Measurements from ENCODE around the gene INO80D. TPM values are rescaled to one million over a fixed set of nuclear protein-coding genes. Genes with fewer than 3 reads are reported as not detected.
A peak's percentile ranks its signal among the peaks of the same experiment; 100 is the strongest.

Gene INO80D
- total RNA-seq, 2 donors from 2014 or later, result 30.2 to 32.2 TPM

DNA sequence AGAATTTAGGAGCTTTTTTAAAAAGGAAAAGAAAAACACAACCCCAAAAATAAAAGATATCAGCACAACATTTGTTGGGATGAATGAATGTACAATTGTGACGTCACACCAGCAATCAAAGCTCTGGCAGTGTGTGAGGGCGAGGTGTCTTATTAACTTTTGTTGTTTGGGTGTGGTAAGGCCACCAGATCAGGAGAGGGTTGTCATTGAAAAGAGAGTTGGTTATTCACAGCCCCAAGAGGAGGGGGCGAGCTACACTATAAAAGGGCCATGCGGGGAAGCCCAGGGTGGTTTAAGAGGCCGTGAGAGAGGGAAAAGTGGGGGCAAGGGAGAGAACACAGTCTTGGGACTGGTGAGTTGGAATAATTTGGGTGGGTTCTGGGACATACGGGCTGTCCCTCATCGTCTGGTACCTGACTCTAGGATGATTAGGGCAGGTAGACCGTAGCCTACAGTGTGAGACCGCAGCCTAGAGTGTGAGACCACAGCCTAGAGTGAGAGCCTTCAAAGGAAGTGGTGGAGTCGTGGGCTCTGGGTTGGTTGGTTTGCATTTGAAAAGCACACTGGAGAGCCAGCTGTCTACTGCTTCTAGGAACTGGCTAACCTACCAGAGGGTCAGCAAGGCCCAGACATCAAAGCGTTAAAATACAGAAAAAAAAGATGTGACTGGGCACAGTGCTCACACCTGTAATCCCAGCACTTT is 128.4 kb downstream of the INO80D start:
- H3K27me3 Mint-ChIP-seq (ENCODE audit: low read depth), result peaks cover 3% of the 10 kb centered on the region
- DNase-seq, result no peak
- ATAC-seq (replicated peaks in 1 of 2), result no peak
- no peaks in the 10 kb centered on the region for H3K4me1 Mint-ChIP-seq (ENCODE audit: low read depth)
- H3K27ac Mint-ChIP-seq, result no peak overlapping the region
- H3K4me3 Mint-ChIP-seq, result no peak overlapping the region
- H3K36me3 Mint-ChIP-seq (ENCODE audit: insufficient read depth in 2 of 2), result no peaks in the 10 kb centered on the region
- peaks cover 3 to 4% of the 10 kb centered on the region in 2 donors for H3K9me3 Mint-ChIP-seq

DNA sequence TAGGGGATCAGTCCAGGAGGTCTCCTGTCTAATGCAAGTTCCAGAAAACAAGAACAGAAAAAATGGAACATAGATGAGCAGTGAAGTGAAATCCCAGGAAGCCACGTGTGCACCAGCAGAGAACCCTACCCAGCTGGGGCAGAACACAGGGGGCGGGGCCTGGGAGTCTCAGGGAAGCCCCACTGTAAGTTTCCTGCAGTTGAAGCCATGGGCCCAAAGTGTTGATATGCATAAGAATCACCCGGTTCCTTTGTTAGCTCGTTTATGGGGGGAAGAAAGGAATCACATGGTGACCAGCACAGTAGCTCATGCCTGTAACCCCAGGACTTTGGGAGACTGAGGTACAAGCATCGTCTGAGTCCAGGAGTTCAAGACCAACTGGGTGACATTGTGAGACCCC is 131.3 kb downstream of the INO80D start:
- DNase-seq (no peak), ATAC-seq (replicated peaks in 1 of 2) (no peak)
- H3K27me3 Mint-ChIP-seq (ENCODE audit: low read depth), result peaks cover 20% of the 10 kb centered on the region
- no peak overlapping the region for H3K27ac Mint-ChIP-seq
- H3K9me3 Mint-ChIP-seq, result peaks cover 3 to 4% of the 10 kb centered on the region in 2 donors
- no peak overlapping the region for H3K4me3 Mint-ChIP-seq
- peaks cover 0 to 2% of the 10 kb centered on the region in 2 donors for H3K36me3 Mint-ChIP-seq (ENCODE audit: insufficient read depth in 2 of 2)
- no peaks in the 10 kb centered on the region for H3K4me1 Mint-ChIP-seq (ENCODE audit: low read depth)

DNA sequence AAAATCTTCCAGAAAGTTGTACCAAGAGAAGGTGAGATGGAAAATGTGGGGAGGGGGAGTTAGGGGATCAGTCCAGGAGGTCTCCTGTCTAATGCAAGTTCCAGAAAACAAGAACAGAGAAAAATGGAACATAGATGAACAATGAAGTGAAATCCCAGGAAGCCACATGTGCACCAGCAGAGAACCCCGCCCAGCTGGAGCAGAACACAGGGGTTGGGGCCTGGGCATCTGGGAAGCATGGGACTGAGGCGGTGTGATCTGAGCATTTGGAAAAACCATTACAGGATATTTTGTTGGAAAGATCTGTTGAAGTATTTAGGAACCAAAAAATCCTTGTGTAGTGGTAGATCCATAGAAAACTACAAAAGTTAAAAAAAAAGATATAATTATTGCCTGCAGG is 133.7 kb downstream of the INO80D start:
- peaks cover 3 to 4% of the 10 kb centered on the region in 2 donors for H3K9me3 Mint-ChIP-seq
- no peak for ATAC-seq (replicated peaks in 1 of 2)
- peaks cover 0 to 2% of the 10 kb centered on the region in 2 donors for H3K36me3 Mint-ChIP-seq (ENCODE audit: insufficient read depth in 2 of 2)
- no peaks in the 10 kb centered on the region for H3K4me1 Mint-ChIP-seq (ENCODE audit: low read depth)
- no peak overlapping the region for H3K27ac Mint-ChIP-seq
- H3K27me3 Mint-ChIP-seq (ENCODE audit: low read depth), result peaks cover 20% of the 10 kb centered on the region
- no peak for DNase-seq
- no peak overlapping the region for H3K4me3 Mint-ChIP-seq

GRCh38 chr2:205948883-205949282 is 137.1 kb downstream of the INO80D start:
- DNase-seq (no peak), ATAC-seq (replicated peaks in 1 of 2) (no peak)
- peaks cover 0 to 2% of the 10 kb centered on the region in 2 donors for H3K36me3 Mint-ChIP-seq (ENCODE audit: insufficient read depth in 2 of 2)
- no peak overlapping the region for H3K27ac Mint-ChIP-seq
- peaks cover 20% of the 10 kb centered on the region for H3K27me3 Mint-ChIP-seq (ENCODE audit: low read depth)
- H3K4me1 Mint-ChIP-seq (ENCODE audit: low read depth), result no peaks in the 10 kb centered on the region
- peaks cover 3 to 4% of the 10 kb centered on the region in 2 donors for H3K9me3 Mint-ChIP-seq
- no peak overlapping the region for H3K4me3 Mint-ChIP-seq

- peaks cover 3 to 4% of the 10 kb centered on the region in 2 donors for H3K9me3 Mint-ChIP-seq
- no peak overlapping the region for H3K27ac Mint-ChIP-seq
- H3K36me3 Mint-ChIP-seq (ENCODE audit: insufficient read depth in 2 of 2), result peaks cover 0 to 2% of the 10 kb centered on the region in 2 donors
- ATAC-seq (replicated peaks in 1 of 2) (no peak), DNase-seq (no peak)
- H3K4me3 Mint-ChIP-seq, result no peak overlapping the region
- no peaks in the 10 kb centered on the region for H3K4me1 Mint-ChIP-seq (ENCODE audit: low read depth)
- H3K27me3 Mint-ChIP-seq (ENCODE audit: low read depth), result peaks cover 20% of the 10 kb centered on the region
These were observed 137.5 kb downstream of the INO80D start for GRCh38 chr2:205948496-205948837.

DNA sequence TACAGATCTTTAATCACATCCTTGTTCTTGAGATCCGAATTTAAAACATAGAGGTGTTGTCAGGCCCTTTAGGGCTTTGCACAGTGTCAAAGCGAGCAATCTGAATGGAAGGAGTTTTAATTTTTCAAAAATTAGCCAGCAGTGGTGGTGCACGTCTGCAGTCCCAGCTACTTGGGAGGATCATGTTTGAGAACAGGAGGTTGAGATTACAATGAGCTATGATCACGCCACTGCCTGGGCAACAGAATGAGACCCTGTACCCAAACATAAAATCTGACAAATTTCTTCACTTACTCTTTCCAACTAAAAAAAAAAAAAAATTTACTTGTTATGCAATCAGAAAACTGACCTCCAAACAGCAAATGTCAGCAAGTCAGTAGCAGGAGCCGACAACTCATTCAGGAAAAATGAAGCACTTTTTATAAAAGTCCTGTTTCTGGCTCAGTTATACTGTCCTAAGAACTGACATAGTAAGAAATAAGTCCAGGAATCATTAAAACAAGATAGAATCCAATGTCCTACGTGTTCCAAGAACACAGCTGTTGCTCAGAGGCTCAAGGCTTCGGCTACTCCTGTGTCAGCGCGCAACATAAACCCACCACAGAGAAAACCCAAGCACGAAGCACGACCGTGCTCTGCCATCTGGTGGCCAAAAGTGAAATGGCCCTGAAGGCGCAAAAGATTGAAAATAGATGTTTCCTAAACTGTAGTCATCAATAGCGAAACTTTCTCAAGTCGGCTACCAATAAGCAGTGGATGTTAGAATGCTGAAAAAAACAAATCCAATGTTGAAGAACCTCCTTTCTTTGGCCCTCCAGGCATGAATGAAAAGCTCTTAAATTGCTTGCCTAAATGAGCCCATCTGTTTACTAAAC is 138.1 kb downstream of the INO80D start:
- peaks cover 0 to 2% of the 10 kb centered on the region in 2 donors for H3K36me3 Mint-ChIP-seq (ENCODE audit: insufficient read depth in 2 of 2)
- DNase-seq (peak; percentile 48 to 59), ATAC-seq (replicated peaks in 1 of 2) (peak; percentile 51 to 69)
- no peak overlapping the region for H3K4me3 Mint-ChIP-seq
- no peaks in the 10 kb centered on the region for H3K4me1 Mint-ChIP-seq (ENCODE audit: low read depth)
- no peak overlapping the region for H3K27ac Mint-ChIP-seq
- peaks cover 1% of the 10 kb centered on the region in 2 donors for H3K9me3 Mint-ChIP-seq
- H3K27me3 Mint-ChIP-seq (ENCODE audit: low read depth), result peaks cover 19% of the 10 kb centered on the region

DNA sequence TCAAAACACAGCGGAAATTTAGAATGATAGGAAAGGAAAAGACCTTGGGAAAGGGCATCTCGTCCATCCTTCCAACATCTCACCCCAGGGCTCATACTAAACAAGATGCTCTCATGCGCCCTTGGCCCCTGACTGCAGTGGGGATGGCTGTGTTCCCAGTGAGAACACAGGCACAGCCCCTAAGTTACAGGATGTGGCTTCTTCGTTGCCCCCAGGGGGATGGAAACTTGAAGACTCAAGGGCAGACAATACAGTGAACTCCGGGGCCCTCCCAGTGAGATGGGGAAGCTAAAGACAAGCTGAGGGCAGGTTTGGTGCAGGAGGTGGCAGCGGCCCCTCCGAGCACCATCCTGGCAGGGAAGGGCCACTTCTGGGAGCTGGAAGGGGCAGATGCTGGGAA is 139.7 kb downstream of the INO80D start:
- H3K4me3 Mint-ChIP-seq, result no peak overlapping the region
- H3K9me3 Mint-ChIP-seq, result no peaks in the 10 kb centered on the region
- H3K27ac Mint-ChIP-seq, result no peak overlapping the region
- DNase-seq (no peak), ATAC-seq (replicated peaks in 1 of 2) (no peak)
- peaks cover 6% of the 10 kb centered on the region for H3K27me3 Mint-ChIP-seq (ENCODE audit: low read depth)
- H3K4me1 Mint-ChIP-seq (ENCODE audit: low read depth), result no peaks in the 10 kb centered on the region
- H3K36me3 Mint-ChIP-seq (ENCODE audit: insufficient read depth in 2 of 2), result no peaks in the 10 kb centered on the region

Other genes with a start within 250 kb of the INO80D start
- gene NDUFS1, start 73.3 kb upstream of the INO80D start, total RNA-seq, result 10 to 100 TPM; 72.2 to 90.2 TPM
- 1,000 to 10,000 TPM; 1,092 to 1,125 TPM for gene EEF1B2, start 73.7 kb upstream of the INO80D start, total RNA-seq
- 10 to 100 TPM; 15.2 to 19.8 TPM for gene ZDBF2, start 188.5 kb upstream of the INO80D start, total RNA-seq